GM19023 (cell line): ENCODE data around the gene B9D1.

ENCODE experiments used
- ATAC-seq: cut with Tn5 transposase; IDR thresholded peaks from one replicate; pipeline ENCODE4 v1.9.1; 2021; ENCODE audit warnings: mild to moderate bottlenecking, moderate library complexity; ENCODE audit not compliant: unreplicated experiment

B9D1 gene

GRCh38 chr17:19325542-19325941, 37.0 kb downstream of the B9D1 start:
- ATAC-seq, result no peak

GRCh38 chr17:19322861-19323260, 39.7 kb downstream of the B9D1 start:
- no peak for ATAC-seq

- ATAC-seq, result no peak
Measured at GRCh38 chr17:19322129-19322505, 40.4 kb downstream of the B9D1 start.

- ATAC-seq, result no peak
Measured at GRCh38 chr17:19321481-19322128, 40.9 kb downstream of the B9D1 start.

- no peak for ATAC-seq
Measured at GRCh38 chr17:19320876-19321275, 41.6 kb downstream of the B9D1 start.

GRCh38 chr17:19319771-19320505, 42.6 kb downstream of the B9D1 start:
- no peak for ATAC-seq

GRCh38 chr17:19318611-19319010, 43.9 kb downstream of the B9D1 start:
- ATAC-seq, result no peak

GRCh38 chr17:19317359-19318095, 45.0 kb downstream of the B9D1 start:
- peak; percentile 76 for ATAC-seq

- ATAC-seq, result no peak
Measured at GRCh38 chr17:19316761-19317358, 45.7 kb downstream of the B9D1 start.

GRCh38 chr17:19315104-19315503, 47.4 kb downstream of the B9D1 start:
- ATAC-seq, result no peak

GRCh38 chr17:19313746-19314651, 48.5 kb downstream of the B9D1 start:
- ATAC-seq, result no peak

GRCh38 chr17:19313066-19313745, 49.3 kb downstream of the B9D1 start:
- ATAC-seq, result no peak

GRCh38 chr17:19312406-19312805, 50.1 kb downstream of the B9D1 start:
- ATAC-seq, result no peak

- no peak for ATAC-seq
Measured at GRCh38 chr17:19311421-19312215, 50.9 kb downstream of the B9D1 start.

GRCh38 chr17:19311016-19311415, 51.5 kb downstream of the B9D1 start:
- no peak for ATAC-seq

GRCh38 chr17:19310151-19310550, 52.4 kb downstream of the B9D1 start:
- no peak for ATAC-seq

- ATAC-seq, result no peak
Measured at GRCh38 chr17:19309701-19310100, 52.8 kb downstream of the B9D1 start.

- ATAC-seq, result no peak
Measured at GRCh38 chr17:19308398-19308797, 54.1 kb downstream of the B9D1 start.

GRCh38 chr17:19307521-19307920, 55.0 kb downstream of the B9D1 start:
- ATAC-seq, result no peak
